Measurements from ENCODE around the gene UPF3A.
"Not testable (repeated sequence)": the region's sequence is repeated elsewhere in the genome, so short reads cannot be mapped to it uniquely, and the experiment has no call there.

The UPF3A gene

DNA sequence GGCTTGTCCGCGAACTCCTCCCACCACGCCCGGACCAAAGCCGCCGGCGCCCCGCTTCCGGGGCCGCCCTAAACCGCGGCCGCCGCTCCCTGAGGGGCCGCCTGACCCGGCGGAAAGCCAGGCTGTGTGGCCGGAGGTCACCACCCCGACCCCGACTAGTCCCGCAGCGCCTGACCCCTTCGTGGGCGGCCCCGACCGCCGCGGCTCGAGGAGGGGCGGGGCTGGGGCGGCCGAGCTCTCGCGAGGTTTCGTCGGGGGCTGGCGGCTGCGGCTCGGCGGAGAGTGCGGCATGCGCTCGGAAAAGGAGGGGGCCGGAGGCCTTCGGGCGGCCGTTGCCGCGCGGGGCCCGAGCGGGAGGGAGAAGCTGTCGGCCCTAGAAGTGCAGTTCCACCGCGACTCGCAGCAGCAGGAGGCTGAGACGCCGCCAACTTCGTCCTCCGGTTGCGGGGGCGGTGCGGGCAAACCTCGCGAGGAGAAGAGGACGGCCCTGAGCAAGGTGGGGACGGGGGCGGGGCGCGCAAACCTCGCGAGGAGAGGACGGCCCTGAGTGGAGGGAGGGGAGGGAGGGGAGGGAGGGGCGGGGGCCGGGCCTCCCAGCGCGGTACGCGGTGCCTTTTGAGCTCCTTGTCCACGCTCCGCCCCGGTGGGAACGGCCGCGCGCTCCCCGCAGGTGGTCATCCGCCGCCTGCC is at the start of gene UPF3A:
Gene UPF3A (plus strand): TSS at position 251 of the 690 bp plus-strand sequence. CDS start 39 bp downstream, at position 290.
- DNase-seq (ENCODE audit: low spot score), result peak; percentile 84

DNA sequence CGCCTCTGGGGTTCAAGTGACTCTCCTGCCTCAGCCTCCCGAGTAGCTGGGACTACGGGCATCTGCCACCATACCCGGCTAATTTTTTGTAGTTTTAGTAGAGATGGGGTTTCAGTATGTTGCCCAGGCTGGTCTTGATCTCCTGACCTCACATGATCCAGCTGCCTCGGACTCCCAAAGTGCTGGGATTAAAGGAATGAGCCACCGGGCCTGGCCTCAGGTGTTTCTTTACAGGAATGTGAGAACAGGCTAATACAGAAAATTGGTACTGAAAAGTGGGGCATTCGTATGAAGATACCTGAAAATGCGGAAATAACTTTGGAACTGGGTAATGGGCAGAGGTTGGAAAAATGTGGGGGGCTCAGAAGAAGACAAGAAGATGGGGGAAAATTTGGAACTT is 49.5 kb upstream of the UPF3A start:
- no peak for DNase-seq (ENCODE audit: low spot score)

- DNase-seq (ENCODE audit: low spot score), result no peak
Observed at GRCh38 chr13:114234266-114234644, 47.1 kb upstream of the UPF3A start.

GRCh38 chr13:114234645-114235421 is 46.6 kb upstream of the UPF3A start, which contains the start of gene CDC16:
TSS of gene CDC16 (plus strand) at chr13:114234897. CDS start at chr13:114235085, 188 bp downstream.
- DNase-seq (ENCODE audit: low spot score), result peak; percentile 92

DNA sequence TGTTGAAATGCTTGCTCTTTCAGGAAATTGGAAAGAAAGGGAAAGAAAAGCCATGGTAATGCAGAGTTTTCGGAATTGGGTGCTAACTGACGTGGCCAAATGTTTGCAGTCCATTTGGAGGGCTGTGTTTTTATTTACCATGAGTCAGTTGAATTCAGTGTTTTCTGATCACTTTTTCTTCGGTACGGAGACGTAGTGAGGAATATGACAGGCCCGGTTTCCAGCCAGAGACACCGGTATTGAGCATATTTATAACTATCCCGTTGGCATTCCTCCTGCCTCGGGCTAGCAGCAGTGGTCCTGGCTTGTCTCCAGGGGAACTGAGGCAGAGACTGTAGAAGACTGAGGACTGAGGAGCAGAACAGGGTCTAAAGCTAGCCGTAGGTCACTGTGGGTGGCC is 45.7 kb upstream of the UPF3A start:
- DNase-seq (ENCODE audit: low spot score), result no peak

- no peak for DNase-seq (ENCODE audit: low spot score)
Observed at GRCh38 chr13:114236227-114236626, 45.2 kb upstream of the UPF3A start.

GRCh38 chr13:114237415-114238112 is 43.8 kb upstream of the UPF3A start:
- no peak for DNase-seq (ENCODE audit: low spot score)

- no peak for DNase-seq (ENCODE audit: low spot score)
Observed at GRCh38 chr13:114241918-114242317, 39.5 kb upstream of the UPF3A start.

- no peak for DNase-seq (ENCODE audit: low spot score)
Observed at GRCh38 chr13:114243971-114244370, 37.4 kb upstream of the UPF3A start.

DNA sequence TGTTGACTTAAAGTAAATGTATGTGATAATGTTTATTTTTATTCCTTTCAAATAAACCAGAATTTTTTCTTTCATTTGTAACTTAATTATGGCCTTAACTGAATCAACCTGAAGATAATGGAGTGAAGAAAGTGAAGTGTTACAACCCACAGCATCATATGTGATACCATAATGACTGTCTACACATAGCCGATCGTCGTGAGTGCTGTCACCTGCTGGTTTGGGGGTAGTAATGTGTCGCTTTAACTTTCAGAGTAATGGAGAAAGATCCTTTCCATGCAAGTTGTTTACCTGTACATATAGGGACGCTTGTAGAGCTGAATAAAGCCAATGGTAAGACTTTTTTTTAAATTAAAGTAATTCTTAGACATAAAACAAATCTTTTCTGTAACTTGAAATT is 36.8 kb upstream of the UPF3A start:
- DNase-seq (ENCODE audit: low spot score), result no peak

DNA sequence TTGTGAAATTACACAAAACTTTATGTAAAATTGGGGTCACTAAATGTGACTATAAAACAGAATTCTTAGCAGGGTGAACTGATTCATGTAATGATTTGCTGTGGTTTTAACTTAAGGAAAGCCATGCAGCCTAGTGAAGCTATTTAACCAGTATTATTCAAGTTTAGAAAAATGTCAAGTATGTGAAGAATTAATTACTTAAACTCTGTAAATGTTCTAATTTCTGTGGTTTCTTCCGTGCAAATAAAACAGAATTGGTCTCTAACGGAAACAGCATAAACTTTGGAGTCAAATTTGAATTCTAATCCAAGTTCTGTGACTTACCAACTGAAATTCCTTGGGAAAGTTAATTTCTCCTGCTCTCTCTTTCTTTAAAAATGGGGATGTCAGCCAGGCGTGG is 33.4 kb upstream of the UPF3A start:
- no peak for DNase-seq (ENCODE audit: low spot score)

GRCh38 chr13:114249077-114249476 is 32.3 kb upstream of the UPF3A start:
- no peak for DNase-seq (ENCODE audit: low spot score)

DNA sequence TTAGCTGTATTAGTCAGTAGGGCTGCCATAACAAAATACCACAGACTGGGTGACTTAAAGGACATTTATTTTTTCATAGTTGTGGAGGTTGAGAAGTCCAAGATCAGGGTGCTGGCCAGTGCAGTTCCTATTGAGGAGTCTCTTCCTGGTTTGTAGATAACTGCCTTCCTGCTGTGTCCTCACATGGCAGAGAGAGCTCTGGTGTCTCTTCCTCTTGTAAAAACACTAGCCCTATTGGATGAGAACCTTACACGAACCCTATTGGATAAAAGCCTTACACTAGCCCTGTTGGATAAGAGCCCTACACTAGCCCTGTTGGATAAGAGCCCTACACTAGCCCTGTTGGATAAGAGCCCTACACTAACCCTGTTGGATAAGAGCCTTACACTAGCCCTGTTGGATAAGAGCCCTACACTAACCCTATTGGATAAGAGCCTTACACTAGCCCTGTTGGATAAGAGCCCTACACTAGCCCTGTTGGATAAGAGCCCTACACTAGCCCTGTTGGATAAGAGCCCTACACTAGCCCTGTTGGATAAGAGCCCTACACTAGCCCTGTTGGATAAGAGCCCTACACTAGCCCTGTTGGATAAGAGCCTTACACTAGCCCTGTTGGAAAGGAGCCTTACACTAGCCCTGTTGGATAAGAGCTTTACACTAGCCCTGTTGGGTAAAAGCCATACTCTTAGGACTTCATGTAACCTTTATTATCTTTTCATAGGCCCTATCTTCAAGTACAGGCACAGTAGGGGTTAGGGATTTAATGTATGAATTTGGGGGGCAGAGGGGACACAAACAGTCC is 29.6 kb upstream of the UPF3A start:
- not testable (repeated sequence) for DNase-seq (ENCODE audit: low spot score)

GRCh38 chr13:114256547-114256946 is 24.9 kb upstream of the UPF3A start:
- DNase-seq (ENCODE audit: low spot score), result no peak

- no peak for DNase-seq (ENCODE audit: low spot score)
Observed at GRCh38 chr13:114257014-114257413, 24.4 kb upstream of the UPF3A start.

GRCh38 chr13:114258589-114258988 is 22.8 kb upstream of the UPF3A start:
- DNase-seq (ENCODE audit: low spot score), result no peak

- DNase-seq (ENCODE audit: low spot score), result no peak
Observed at GRCh38 chr13:114259374-114259773, 22.0 kb upstream of the UPF3A start.

- no peak for DNase-seq (ENCODE audit: low spot score)
Observed at GRCh38 chr13:114259974-114260373, 21.4 kb upstream of the UPF3A start.

- DNase-seq (ENCODE audit: low spot score), result no peak
Observed at GRCh38 chr13:114260814-114261213, 20.6 kb upstream of the UPF3A start.

GRCh38 chr13:114261328-114261965 is 20.0 kb upstream of the UPF3A start:
- no peak for DNase-seq (ENCODE audit: low spot score)

GRCh38 chr13:114263578-114263977 is 17.8 kb upstream of the UPF3A start:
- DNase-seq (ENCODE audit: low spot score), result no peak

Data from LoVo (cell line).